ENCODE measurements around the gene DAAM1. TPM values are rescaled to one million over a fixed set of nuclear protein-coding genes. Genes with fewer than 3 reads are reported as not detected.
A peak's percentile ranks its signal among the peaks of the same experiment; 100 is the strongest.

The DAAM1 gene
- total and polyA plus RNA-seq, 3 donors from 2014 or later, result 23.9 to 57.3 (median 54.6) TPM

GRCh38 chr14:59293935-59294661 is 105.6 kb downstream of the DAAM1 start:
- DNase-seq, result peak; percentile 40
- peaks cover 14% of the 10 kb centered on the region for H3K4me1 ChIP-seq

DNA sequence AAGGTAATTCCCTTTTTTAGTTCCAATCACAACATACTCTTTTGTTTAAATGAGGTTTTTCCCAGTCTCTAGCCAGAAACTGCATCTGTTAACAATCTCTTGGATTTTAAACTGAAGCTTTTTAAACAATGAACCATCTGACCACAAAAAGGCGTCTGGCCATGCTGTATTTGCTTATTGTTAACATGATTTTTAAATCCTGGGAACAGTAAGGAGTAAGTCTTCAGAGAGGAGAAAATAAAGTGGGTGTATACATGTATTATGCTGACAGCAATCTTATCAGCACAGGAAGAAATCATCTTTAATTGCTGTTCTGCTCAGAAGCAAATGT is 106.2 kb downstream of the DAAM1 start:
- no peaks in the 10 kb centered on the region for H3K9me3 ChIP-seq
- TF ChIP-seq POLR2A (IDR thresholded peaks at IDR 0.05), result no peak
- TF ChIP-seq, protein P1, sequence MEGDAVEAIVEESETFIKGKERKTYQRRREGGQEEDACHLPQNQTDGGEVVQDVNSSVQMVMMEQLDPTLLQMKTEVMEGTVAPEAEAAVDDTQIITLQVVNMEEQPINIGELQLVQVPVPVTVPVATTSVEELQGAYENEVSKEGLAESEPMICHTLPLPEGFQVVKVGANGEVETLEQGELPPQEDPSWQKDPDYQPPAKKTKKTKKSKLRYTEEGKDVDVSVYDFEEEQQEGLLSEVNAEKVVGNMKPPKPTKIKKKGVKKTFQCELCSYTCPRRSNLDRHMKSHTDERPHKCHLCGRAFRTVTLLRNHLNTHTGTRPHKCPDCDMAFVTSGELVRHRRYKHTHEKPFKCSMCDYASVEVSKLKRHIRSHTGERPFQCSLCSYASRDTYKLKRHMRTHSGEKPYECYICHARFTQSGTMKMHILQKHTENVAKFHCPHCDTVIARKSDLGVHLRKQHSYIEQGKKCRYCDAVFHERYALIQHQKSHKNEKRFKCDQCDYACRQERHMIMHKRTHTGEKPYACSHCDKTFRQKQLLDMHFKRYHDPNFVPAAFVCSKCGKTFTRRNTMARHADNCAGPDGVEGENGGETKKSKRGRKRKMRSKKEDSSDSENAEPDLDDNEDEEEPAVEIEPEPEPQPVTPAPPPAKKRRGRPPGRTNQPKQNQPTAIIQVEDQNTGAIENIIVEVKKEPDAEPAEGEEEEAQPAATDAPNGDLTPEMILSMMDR (IDR thresholded peaks at IDR 0.05), result no peak
- H3K27ac ChIP-seq, result no peak overlapping the region
- H3K4me1 ChIP-seq, result peaks cover 14% of the 10 kb centered on the region
- WGBS, 2 donors, result 44 to 59% methylated on average over 1 of the region's 1 CpG
- intact Hi-C loops (cut with DNase I; ENCODE audit: low total_unique reads), result no loop called here
- DNase-seq, result no peak
- H3K4me3 ChIP-seq, result no peak overlapping the region
- no peaks in the 10 kb centered on the region for H3K27me3 ChIP-seq
- H3K36me3 ChIP-seq (ENCODE audit: low read depth, missing control alignments), result no peaks in the 10 kb centered on the region

More at GRCh38 chr14:59293935-59294661, 105.6 kb downstream of the DAAM1 start:
- Histone ChIP-seq H3K9me3 (no peaks in the 10 kb centered on the region), H3K27ac (no peak overlapping the region), H3K27me3 (no peaks in the 10 kb centered on the region), H3K36me3 (ENCODE audit: low read depth, missing control alignments) (no peaks in the 10 kb centered on the region), H3K4me3 (no peak overlapping the region)
- TF ChIP-seq POLR2A (IDR thresholded peaks at IDR 0.05), result no peak
- TF ChIP-seq, protein P1 (IDR thresholded peaks at IDR 0.05), result no peak
- intact Hi-C loops (cut with DNase I; ENCODE audit: low total_unique reads), result no loop called here
- 63 to 69% methylated on average over 8 of the region's 8 CpGs for WGBS, 2 donors

DNA sequence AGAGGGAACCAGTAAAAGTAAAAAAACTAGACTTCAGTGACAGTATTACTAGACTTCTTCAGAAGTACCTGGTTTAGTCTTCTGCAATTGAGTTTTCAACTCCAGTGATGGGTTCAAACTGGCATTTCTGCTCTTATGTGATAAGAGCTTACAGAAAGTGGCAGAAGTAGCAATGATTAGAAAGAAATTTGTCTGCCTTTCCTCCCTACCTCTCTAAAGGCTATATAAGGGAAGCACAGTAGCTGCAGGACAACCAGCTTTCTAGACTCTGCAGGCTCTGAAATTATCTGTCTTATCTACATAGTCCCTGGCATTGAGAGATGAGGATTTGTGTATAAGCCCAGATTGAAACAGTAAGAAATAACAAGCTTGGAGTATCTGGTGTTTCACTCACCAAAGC is 107.5 kb downstream of the DAAM1 start:
- Histone ChIP-seq H3K36me3 (ENCODE audit: low read depth, missing control alignments) (no peaks in the 10 kb centered on the region), H3K4me3 (no peak overlapping the region), H3K27me3 (no peaks in the 10 kb centered on the region), H3K9me3 (no peaks in the 10 kb centered on the region), H3K27ac (no peak overlapping the region), H3K4me1 (peaks cover 14% of the 10 kb centered on the region)
- TF ChIP-seq, protein P1 (IDR thresholded peaks at IDR 0.05), result no peak
- no peak for TF ChIP-seq POLR2A (IDR thresholded peaks at IDR 0.05)
- DNase-seq, result no peak
- intact Hi-C loops (cut with DNase I; ENCODE audit: low total_unique reads), result no loop called here

GRCh38 chr14:59296508-59296907 is 108.0 kb downstream of the DAAM1 start:
- H3K9me3 ChIP-seq, result no peaks in the 10 kb centered on the region
- no peak overlapping the region for H3K27ac ChIP-seq
- H3K27me3 ChIP-seq, result no peaks in the 10 kb centered on the region
- no peak overlapping the region for H3K4me3 ChIP-seq
- no peak for TF ChIP-seq POLR2A (IDR thresholded peaks at IDR 0.05)
- TF ChIP-seq, protein P1 (IDR thresholded peaks at IDR 0.05), result no peak
- no peak for DNase-seq
- H3K36me3 ChIP-seq (ENCODE audit: low read depth, missing control alignments), result no peaks in the 10 kb centered on the region
- 61 to 63% methylated on average over 2 of the region's 2 CpGs for WGBS, 2 donors
- peaks cover 14% of the 10 kb centered on the region for H3K4me1 ChIP-seq
- intact Hi-C loops (cut with DNase I; ENCODE audit: low total_unique reads), result no loop called here
